CMK (cell line): Measurements from ENCODE around the gene CNTNAP1.
"Not testable (repeated sequence)": the region's sequence is repeated elsewhere in the genome, so short reads cannot be mapped to it uniquely, and the experiment has no call there.

Experiments used
- DNase-seq: peaks from one replicate; pipeline ENCODE4 v3.0.0-alpha.2; 2010; ENCODE audit warnings: low read depth

CNTNAP1 gene

DNA sequence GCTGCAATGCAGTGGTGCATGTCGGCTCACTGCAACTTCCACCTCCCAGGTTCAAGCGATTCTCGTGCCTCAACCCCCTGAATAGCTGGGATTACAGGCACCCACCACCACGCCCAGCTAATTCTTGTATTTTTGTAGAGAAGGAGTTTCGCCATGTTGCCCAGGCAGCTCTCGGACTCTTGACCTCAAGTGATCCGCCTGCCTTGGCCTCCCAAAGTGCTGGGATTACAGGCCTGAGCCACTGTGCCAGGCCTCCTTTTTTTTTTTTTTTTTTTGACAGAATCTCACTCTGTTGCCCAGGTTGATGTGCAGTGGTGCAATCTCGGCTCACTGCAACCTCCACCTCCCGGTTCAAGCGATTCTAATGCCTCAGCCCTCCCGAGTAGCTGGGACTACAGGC is 60.6 kb downstream of the CNTNAP1 start:
- not testable (repeated sequence) for DNase-seq

DNA sequence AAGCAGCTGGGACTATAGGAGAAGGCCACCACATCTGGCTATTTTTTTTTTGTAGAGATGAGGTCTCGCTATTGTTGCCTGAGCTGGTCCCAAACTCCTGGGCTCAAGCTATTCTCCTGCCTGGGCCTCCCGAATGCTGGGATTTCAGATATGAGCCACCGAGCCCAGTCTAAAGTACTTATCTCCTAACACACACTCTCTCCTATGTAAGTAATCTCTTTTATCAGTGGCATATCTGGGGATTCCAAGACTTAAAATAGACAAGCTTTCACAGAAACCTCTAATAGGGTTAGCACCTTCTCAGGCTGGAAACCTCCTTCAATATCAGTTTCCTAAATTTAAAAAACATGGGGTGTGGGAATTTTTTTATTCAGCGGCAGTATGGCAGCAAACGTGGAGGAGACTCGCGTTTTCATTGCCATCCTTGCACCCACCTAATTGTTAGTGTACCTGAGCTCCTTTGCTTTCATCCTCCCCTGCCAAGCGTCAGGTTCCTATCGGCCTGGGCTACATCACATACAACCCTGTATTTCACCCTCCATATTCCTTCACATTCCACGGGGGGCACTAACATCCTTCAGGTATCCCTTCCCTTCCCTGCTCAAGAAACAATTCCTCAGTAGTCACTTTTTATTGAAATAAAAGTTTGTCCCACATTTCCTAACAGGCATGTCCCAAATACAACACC is 61.4 kb downstream of the CNTNAP1 start:
- DNase-seq = no peak

DNA sequence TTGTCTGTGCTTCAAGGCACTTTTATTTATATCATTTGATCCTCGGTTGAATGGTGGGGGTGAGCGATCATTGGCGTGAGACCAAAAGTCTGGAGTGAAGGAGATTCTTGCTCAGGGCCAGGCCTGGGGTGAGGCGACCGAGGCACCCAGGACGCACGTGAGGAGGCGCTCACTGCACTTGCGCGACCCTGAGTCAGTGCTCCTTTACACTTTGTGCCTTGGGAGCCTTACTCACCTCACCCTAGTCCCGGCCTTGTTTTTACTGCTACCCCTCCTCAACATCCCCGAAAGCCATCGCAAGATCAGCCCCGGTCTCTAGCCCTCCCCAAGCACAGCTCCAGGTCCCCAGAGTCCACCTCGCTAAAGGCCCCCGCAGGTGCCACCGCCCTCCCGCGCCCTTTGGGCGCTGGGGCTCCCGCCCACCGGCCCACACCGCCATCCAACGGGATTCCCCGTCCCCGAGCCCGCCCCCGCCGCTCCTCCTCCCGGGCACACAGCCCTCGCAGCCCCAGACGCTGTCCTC is 62.0 kb downstream of the CNTNAP1 start:
- DNase-seq = no peak

DNA sequence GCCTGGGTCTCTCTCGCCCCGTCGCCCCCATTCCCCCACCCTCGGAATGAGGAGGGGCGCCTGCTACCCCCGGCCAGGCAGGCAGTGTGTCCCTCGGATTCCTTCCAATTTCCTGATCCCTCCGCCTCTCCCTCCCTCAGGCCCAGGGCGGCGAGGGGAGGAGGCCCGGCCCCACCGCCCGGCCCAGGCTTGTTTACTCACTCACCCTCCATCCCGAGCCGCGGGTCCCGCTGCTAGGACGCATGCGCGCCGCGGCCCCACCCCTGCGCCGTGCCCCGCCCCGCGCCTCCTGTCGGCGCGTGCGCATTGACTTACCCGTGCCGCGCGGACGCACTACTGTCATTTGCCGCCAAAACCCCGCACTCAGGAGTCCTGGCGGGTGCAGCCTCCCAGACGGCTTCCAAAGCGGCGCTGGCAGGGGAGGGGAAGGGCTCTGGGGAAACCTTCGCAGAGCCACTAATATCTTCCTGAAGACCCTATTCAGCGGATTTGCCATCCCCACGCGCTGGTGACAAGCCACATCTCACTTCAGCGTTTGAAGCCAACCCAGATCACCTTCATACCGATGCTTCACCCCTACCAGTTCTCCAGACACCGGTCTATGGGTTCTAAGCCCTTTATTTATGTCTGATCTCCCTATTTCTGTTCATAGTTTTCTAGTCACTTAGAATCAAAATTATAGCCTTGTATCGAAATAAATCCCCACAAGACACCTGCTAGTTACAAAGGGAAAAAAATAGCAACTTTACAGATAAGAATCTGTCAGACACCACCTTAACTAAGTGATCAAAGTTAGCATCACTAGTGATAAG is 62.7 kb downstream of the CNTNAP1 start, which contains the start of gene EZH1:
TSS of gene EZH1 (minus strand) at position 235 of the 812 bp plus-strand sequence. CDS start 16,099 bp downstream, outside the sequence.
- DNase-seq = peak; percentile 81

DNA sequence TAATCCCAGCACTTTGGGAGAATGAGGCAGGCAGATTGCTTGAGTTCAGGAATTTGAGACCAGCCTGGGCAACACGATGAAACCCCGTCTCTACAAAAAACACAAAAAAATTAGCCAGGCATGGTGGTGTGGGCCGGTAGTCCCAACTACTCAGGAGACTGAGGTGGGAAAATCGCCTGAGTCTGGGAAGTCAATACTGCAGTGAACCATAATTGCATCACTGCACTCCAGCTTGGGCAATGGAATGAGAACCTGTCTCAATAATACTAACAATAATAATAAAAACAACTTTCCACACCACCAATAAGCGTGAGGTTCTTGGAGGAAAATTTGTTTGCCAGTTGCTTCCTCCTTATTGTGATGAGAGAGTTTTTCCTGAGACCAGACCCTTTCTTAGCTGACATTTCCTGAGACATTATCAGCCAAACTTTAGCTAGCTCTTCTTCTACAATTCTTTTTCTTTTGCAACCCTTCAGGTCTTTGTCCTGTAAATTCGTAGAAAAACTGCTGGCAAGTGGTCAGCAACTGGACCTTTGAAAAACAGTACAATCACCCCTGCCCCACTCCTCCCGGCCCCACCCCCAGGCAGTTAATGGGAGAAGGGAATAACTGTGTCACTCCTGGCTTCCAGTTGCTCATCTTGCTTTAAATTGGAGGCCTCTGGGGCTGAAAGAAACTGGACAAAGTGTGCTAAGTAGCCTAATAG is 66.0 kb downstream of the CNTNAP1 start:
- no peak for DNase-seq

DNA sequence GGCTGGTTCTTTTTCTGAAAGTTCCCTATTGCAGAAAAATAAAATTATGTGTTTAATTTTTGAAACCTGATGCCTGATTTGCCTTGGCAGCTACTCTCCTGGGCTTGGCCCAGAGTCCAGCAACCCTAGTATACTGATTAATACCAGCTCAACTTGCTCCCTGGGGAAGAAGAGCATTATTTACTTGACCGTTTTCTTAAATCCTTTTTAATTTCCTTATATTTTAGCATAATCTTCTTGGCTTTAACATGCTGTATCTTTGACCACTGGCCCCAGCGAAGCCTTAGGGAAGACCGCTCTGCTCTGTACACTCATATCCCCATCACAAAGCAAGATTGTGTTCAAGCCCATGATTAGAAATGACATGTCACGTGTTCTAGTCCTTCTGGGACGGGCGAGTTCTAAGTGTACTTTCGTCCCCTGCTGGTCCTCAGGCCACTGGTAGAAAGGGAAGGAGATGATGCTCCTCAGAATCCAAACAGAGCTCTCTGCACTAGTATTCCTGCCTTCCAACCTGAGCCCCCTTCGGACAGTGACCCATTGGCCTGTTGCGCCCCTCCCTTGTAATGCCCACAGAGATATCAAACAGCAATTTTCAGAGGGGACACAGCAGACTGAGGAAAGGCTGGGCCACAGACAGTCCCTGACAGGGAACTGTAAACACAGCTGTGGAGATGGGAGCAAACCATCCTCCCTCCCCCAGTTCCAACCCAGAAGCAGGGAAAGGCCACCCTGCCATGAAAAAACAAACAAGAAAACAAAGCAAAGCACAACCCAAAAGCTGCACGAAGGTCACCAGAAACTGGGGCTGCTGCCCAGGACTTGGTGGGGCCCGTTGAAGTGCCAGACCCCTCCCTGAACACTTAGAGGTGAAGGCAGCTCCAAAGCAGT is 66.8 kb downstream of the CNTNAP1 start:
- no peak for DNase-seq
